B cell (primary cell): ENCODE results near the gene IL1RAPL1. TPM values are rescaled to one million over a fixed set of nuclear protein-coding genes. Genes with fewer than 3 reads are reported as not detected.
A peak's percentile ranks its signal among the peaks of the same experiment; 100 is the strongest.

ENCODE experiments used
- ATAC-seq: fragments of 200-7000 bp; cut with Tn5 transposase; one replicate; pipeline ENCODE4 v1.10.0; 2021; ENCODE audit warnings: low read depth, mild to moderate bottlenecking, moderate number of reproducible peaks, moderate library complexity
- CTCF ChIA-PET: fragments of 350-600 bp; sonication (Branson Sonifier 250); formaldehyde crosslinking; loops from one replicate; lab custom pipeline; 2021; ENCODE audit warnings: antibody characterized with exemption, inconsistent platforms; lab: Charles Lee
- POLR2A ChIA-PET: fragments of 350-600 bp; sonication (Branson Sonifier 250); formaldehyde crosslinking; loops from one replicate; lab custom pipeline; 2021; ENCODE audit warnings: antibody characterized with exemption; lab: Charles Lee
- DNase-seq: peaks from one replicate; pipeline ENCODE4 v3.0.0; 2013
- H2AFZ ChIP-seq: 2 replicates; pipeline ENCODE4 v1.6.1; 2012; ENCODE audit warnings: mild to moderate bottlenecking, low read depth, low read length; ENCODE audit not compliant: insufficient read depth, poor library complexity, severe bottlenecking
- H3K27ac ChIP-seq, 2 donors: 1 replicate in 1 of 2; 2 replicates in 1 of 2; pipeline ENCODE4 v1.5.1; 2012 to 2013; ENCODE audit warnings: low read length in 2 of 2, mild to moderate bottlenecking in 2 of 2, moderate library complexity in 1 of 2
- H3K27me3 ChIP-seq, 4 experiments: fragments of 200-600 bp in 1 of 4; sonication (generic) in 1 of 4; replicated peaks in 1 of 4; 1 replicate in 2 of 4; 2 replicates in 2 of 4; pipeline versions ENCODE4 v1.6.1 to v1.7.0; 2013 to 2016; ENCODE audit warnings: low read length in 3 of 4, mild to moderate bottlenecking in 2 of 4, mixed read lengths in 1 of 4, moderate library complexity in 1 of 4; ENCODE audit not compliant: insufficient read depth in 4 of 4, control insufficient read depth in 3 of 4; ENCODE audit errors: control extremely low read depth in 1 of 4
- H3K36me3 ChIP-seq, 2 experiments: replicated peaks in 1 of 2; 1 replicate in 1 of 2; 2 replicates in 1 of 2; pipeline versions ENCODE4 v1.6.1 to v1.7.1; 2013; ENCODE audit warnings: low read length in 1 of 2; ENCODE audit not compliant: insufficient read depth in 2 of 2, control insufficient read depth in 1 of 2; ENCODE audit errors: control extremely low read depth in 1 of 2, extremely low read depth in 1 of 2
- H3K4me1 ChIP-seq, 2 donors: fragments of 200-600 bp in 1 of 2; sonication (generic) in 1 of 2; 1 replicate in 1 of 2; 2 replicates in 1 of 2; pipeline versions ENCODE4 v1.5.1 to v1.6.1; 2013 to 2017; ENCODE audit warnings: low read length in 2 of 2; ENCODE audit not compliant: control insufficient read depth in 2 of 2, insufficient read depth in 2 of 2
- H3K4me2 ChIP-seq: replicated peaks from 2 replicates; pipeline ENCODE3; 2012; ENCODE audit warnings: mild to moderate bottlenecking, low read depth, low read length; ENCODE audit not compliant: poor library complexity, severe bottlenecking
- H3K4me3 ChIP-seq, 5 experiments: fragments of 200-600 bp in 1 of 5; sonication (generic) in 1 of 5; 1 replicate in 3 of 5; 2 replicates in 2 of 5; pipeline versions ENCODE4 v1.5.1 to v1.7.0; 2011 to 2016; ENCODE audit warnings: low read length in 4 of 5, mild to moderate bottlenecking in 4 of 5, low read depth in 2 of 5, control low read depth in 1 of 5, moderate library complexity in 1 of 5; ENCODE audit not compliant: insufficient read depth in 1 of 5; ENCODE audit errors: control extremely low read depth in 1 of 5, extremely low read depth in 1 of 5
- H3K79me2 ChIP-seq: fragments of 200-600 bp; sonication (generic); one replicate; pipeline ENCODE4 v1.6.0; 2016; ENCODE audit warnings: low read length; ENCODE audit not compliant: control insufficient read depth, insufficient read depth
- H3K9ac ChIP-seq: fragments of 200-600 bp; sonication (generic); 2 replicates; pipeline ENCODE4 v1.6.1; 2017; ENCODE audit warnings: mild to moderate bottlenecking, low read length, moderate library complexity
- H3K9me3 ChIP-seq, 3 donors: one replicate each; pipeline versions ENCODE4 v1.6.1 to v1.7.1; 2013; ENCODE audit warnings: low read length in 2 of 3; ENCODE audit not compliant: control insufficient read depth in 2 of 3, insufficient read depth in 1 of 3; ENCODE audit errors: control extremely low read depth in 1 of 3
- H4K20me1 ChIP-seq: 2 replicates; pipeline ENCODE4 v1.6.0; 2012; ENCODE audit warnings: mild to moderate bottlenecking, low read length; ENCODE audit not compliant: insufficient read depth, control insufficient read depth, poor library complexity, severe bottlenecking
- H3K27ac Mint-ChIP-seq: one replicate; pipeline ENCODE4 v1.8.0; 2021; ENCODE audit warnings: mixed read lengths
- H3K27me3 Mint-ChIP-seq: one replicate; pipeline ENCODE4 v1.8.0; 2021; ENCODE audit warnings: mixed read lengths
- H3K4me1 Mint-ChIP-seq: one replicate; pipeline ENCODE4 v1.8.0; 2021; ENCODE audit warnings: mixed read lengths
- H3K4me3 Mint-ChIP-seq: one replicate; pipeline ENCODE4 v1.8.0; 2021; ENCODE audit warnings: mixed read lengths
- H3K9me3 Mint-ChIP-seq: one replicate; pipeline ENCODE4 v1.8.0; 2022; ENCODE audit warnings: mixed read lengths; ENCODE audit not compliant: insufficient read depth
- CTCF ChIP-seq: fragments of 200-600 bp; IDR thresholded peaks from one replicate; pipeline ENCODE4 v1.8.0; 2022; ENCODE audit warnings: antibody characterized with exemption, mild to moderate bottlenecking
- EZH2 ChIP-seq: IDR thresholded peaks from 2 replicates; pipeline ENCODE4 v1.6.1; 2012; ENCODE audit warnings: borderline replicate concordance, low read depth, mild to moderate bottlenecking, moderate library complexity, low read length; ENCODE audit not compliant: insufficient read depth, poor library complexity, severe bottlenecking
- WGBS: methylation state at CpG from one replicate; pipeline ENCODE4 v1.1.5; 2013; ENCODE audit warnings: missing lambda C conversion rate; ENCODE audit not compliant: insufficient coverage; 5-methylcytosine and 5-hydroxymethylcytosine counted together
- intact Hi-C: fragments of 100-400 bp; cut with micrococcal nuclease; formaldehyde crosslinking; loops from one replicate; pipeline ENCODE4 v1.10.0; 2022
- polyA plus RNA-seq: library from polyadenylated mRNA; depleted of rRNA; stranded (reverse); fragments of >200 nt; gene quantifications from 2 replicates; pipeline ENCODE4 v1.2.3, GENCODE V29; 2012
- total RNA-seq, 2 donors: library from RNA; stranded (reverse); fragments of 120-200 nt in 1 of 2; gene quantifications; 1 replicate in 1 of 2; 2 replicates in 1 of 2; pipeline versions ENCODE4 v1.2.3 to v1.2.4, GENCODE V29; 2013 to 2022

The IL1RAPL1 gene
- total and polyA plus RNA-seq, 2 donors (not counting 1 experiment from before 2014, with no cell fraction given): not detected

DNA sequence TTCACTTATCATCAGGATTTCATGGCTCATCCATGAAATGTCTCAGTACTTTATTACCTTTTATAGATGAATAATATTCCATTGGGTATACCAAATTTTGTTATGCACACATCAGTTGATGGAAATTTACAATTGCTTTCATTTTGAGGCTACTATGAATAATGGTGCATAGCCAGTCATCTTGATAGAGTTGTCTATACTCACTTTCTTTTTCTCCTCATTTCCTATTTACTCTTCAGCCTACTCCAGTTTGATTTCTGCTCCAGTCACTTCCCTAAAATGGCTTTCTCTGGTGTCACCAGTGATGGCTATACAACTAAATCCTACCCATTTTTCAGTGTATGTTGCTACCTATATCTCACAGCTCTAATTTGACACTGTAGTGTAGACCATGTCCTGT lies 884.6 kb downstream of the IL1RAPL1 start:
- Histone ChIP-seq H3K4me3 (no peak overlapping the region), H3K9me3 (no peaks in the 10 kb centered on the region), H3K27ac (no peak overlapping the region), H3K4me2 (no peak overlapping the region), H3K36me3 (no peaks in the 10 kb centered on the region), H2AFZ (no peak overlapping the region), H3K79me2 (no peaks in the 10 kb centered on the region), H3K9ac (no peak overlapping the region), H4K20me1 (no peaks in the 10 kb centered on the region), H3K4me1 (no peaks in the 10 kb centered on the region), H3K27me3 (no peaks in the 10 kb centered on the region)
- H3K9me3 Mint-ChIP-seq: no peaks in the 10 kb centered on the region
- ChIA-PET POLR2A (no interaction called here), CTCF (no interaction called here)
- intact Hi-C loops: no loop called here
- no peak overlapping the region for H3K27ac Mint-ChIP-seq
- TF ChIP-seq CTCF (no peak), EZH2 (no peak)
- DNase-seq (no peak), ATAC-seq (no peak)
- no peak overlapping the region for H3K4me3 Mint-ChIP-seq
- H3K27me3 Mint-ChIP-seq: no peaks in the 10 kb centered on the region
- no peaks in the 10 kb centered on the region for H3K4me1 Mint-ChIP-seq

DNA sequence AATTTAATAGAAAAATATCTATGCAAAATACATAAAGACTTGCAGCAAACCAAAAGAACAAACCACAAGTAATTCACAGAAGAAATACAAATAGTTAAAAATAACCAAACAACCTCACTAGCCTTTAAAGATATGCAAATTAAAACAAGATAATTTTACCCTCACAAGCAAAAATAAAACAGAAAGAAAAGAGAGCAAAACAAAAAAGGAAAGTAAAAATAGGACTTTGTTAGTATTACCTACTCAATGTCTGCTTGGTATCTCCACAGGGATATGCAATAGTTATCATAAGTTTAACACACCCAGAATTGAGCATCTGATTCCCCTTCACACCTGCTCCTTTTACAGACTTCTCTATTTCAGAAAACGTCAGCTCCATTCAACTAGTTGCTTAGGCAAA lies 890.6 kb downstream of the IL1RAPL1 start:
- Mint-ChIP-seq H3K4me3 (peak overlapping the region; percentile 79), H3K27me3 (no peaks in the 10 kb centered on the region), H3K4me1 (peaks cover 9% of the 10 kb centered on the region), H3K9me3 (no peaks in the 10 kb centered on the region), H3K27ac (no peak overlapping the region)
- Histone ChIP-seq H3K4me3 (no peak overlapping the region), H2AFZ (no peak overlapping the region), H3K36me3 (no peaks in the 10 kb centered on the region), H3K4me1 (no peaks in the 10 kb centered on the region), H3K9me3 (no peaks in the 10 kb centered on the region), H3K4me2 (no peak overlapping the region), H3K79me2 (no peaks in the 10 kb centered on the region), H4K20me1 (no peaks in the 10 kb centered on the region), H3K9ac (no peak overlapping the region), H3K27ac (no peak overlapping the region), H3K27me3 (no peaks in the 10 kb centered on the region)
- POLR2A ChIA-PET: no interaction called here
- CTCF ChIA-PET: no interaction called here
- no peak for TF ChIP-seq EZH2
- intact Hi-C loops: no loop called here
- 20% methylated on average over 1 of the region's 1 CpG for WGBS
- ATAC-seq: no peak
- DNase-seq: no peak
